Activated T-helper 2 cell treated with anti-CD3 and anti-CD28 coated beads, Interferon-gamma antibody, Interleukin-2, Interleukin-4, amounts not matched to agents 10 μg/mL and 5 μg/mL and 100 μg/mL, durations not matched to agents 14 hours and 24 hours and 36 hours (primary cell): ENCODE measurements around the gene IGFALS. TPM values are rescaled to one million over a fixed set of nuclear protein-coding genes. Genes with fewer than 3 reads are reported as not detected.

Source experiments
- DNase-seq: peaks from one replicate; pipeline ENCODE4 v3.0.0; 2021; ENCODE audit warnings: low spot score
- H3K27ac Mint-ChIP-seq: one replicate; pipeline ENCODE4 v1.8.0; 2021; ENCODE audit warnings: mixed read lengths
- H3K27me3 Mint-ChIP-seq: one replicate; pipeline ENCODE4 v1.8.0; 2021; ENCODE audit warnings: low read depth, mixed read lengths
- H3K36me3 Mint-ChIP-seq: one replicate; pipeline ENCODE4 v1.8.0; 2021; ENCODE audit warnings: low read depth, mixed read lengths
- H3K4me1 Mint-ChIP-seq: one replicate; pipeline ENCODE4 v1.8.0; 2021; ENCODE audit warnings: low read depth, mixed read lengths
- H3K4me3 Mint-ChIP-seq: one replicate; pipeline ENCODE4 v1.8.0; 2021; ENCODE audit warnings: low read depth, mild to moderate bottlenecking, moderate library complexity, mixed read lengths
- H3K9me3 Mint-ChIP-seq: one replicate; pipeline ENCODE4 v1.8.0; 2021; ENCODE audit warnings: mixed read lengths
- intact Hi-C: fragments of 100-400 bp; cut with micrococcal nuclease; formaldehyde crosslinking; loops from one replicate; pipeline ENCODE4 v1.15.1; 2023
- total RNA-seq: library from RNA; stranded (reverse); gene quantifications from 2 replicates; pipeline ENCODE4 v1.2.3, GENCODE V29; 2022

The IGFALS gene
- total RNA-seq, 1 donor from 2014 or later: not detected

DNA sequence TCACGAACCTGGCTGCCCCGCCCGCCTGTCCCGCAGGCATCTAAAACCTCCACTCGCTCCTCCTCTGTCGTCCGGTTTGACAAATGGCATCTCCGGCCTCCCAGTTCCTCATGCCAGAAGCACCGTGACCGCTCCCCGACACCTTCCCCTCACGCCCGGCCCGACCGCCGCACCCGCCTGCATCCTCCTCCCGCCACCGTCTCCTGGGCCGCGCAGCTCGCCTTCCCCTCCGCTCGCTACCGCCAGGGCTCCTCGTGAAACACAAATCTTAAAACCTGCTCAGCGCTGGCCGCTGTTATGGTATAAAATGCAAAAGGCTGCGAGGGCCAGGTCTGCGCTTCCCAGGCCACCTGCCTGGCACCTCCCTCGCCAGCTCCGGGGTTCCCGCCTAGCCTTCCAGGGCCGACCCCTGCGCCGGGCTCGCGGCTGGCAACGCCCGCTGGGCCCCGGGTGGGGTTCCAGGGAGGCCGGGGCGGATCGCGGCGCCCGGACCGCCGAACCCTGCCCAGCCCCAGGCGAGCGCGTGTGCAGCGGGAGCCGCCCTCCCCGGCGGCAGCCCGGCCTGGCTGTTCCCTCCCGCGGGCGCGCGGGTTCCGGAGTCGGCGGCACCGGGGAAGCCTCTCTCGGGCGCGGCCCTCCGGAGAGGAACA lies 11.6 kb downstream of the IGFALS start:
- Mint-ChIP-seq H3K36me3 (peaks cover 11% of the 10 kb centered on the region), H3K27ac (peak overlapping the region; percentile 67), H3K27me3 (no peaks in the 10 kb centered on the region), H3K4me3 (peak overlapping the region; percentile 82), H3K9me3 (no peaks in the 10 kb centered on the region), H3K4me1 (peaks cover 11% of the 10 kb centered on the region)
- peak; percentile 35 for DNase-seq
- intact Hi-C loops: loop anchor here (1.0 to 5.0 kb wide), 6 partner anchors 9 to 362 kb away; partner anchors contain the start of genes FAHD1, HAGH, MAPK8IP3 and MRPS34

- peak overlapping the region; percentile 67 for H3K27ac Mint-ChIP-seq
- peak overlapping the region; percentile 82 for H3K4me3 Mint-ChIP-seq
- H3K4me1 Mint-ChIP-seq: peaks cover 11% of the 10 kb centered on the region
- intact Hi-C loops: loop anchor here (5.0 kb wide), 1 partner anchor 74 kb away; the partner anchor contains the start of gene MAPK8IP3
- no peak for DNase-seq
- H3K27me3 Mint-ChIP-seq: no peaks in the 10 kb centered on the region
- peaks cover 11% of the 10 kb centered on the region for H3K36me3 Mint-ChIP-seq
- no peaks in the 10 kb centered on the region for H3K9me3 Mint-ChIP-seq
These were observed 12.3 kb downstream of the IGFALS start for GRCh38 chr16:1781254-1781653.

- H3K4me3 Mint-ChIP-seq: peak overlapping the region; percentile 82
- intact Hi-C loops: loop anchor here (5.0 kb wide), 1 partner anchor 73 kb away; the partner anchor contains the start of gene MAPK8IP3
- peaks cover 11% of the 10 kb centered on the region for H3K36me3 Mint-ChIP-seq
- no peaks in the 10 kb centered on the region for H3K27me3 Mint-ChIP-seq
- no peak for DNase-seq
- H3K9me3 Mint-ChIP-seq: no peaks in the 10 kb centered on the region
- H3K4me1 Mint-ChIP-seq: peaks cover 11% of the 10 kb centered on the region
- no peak overlapping the region for H3K27ac Mint-ChIP-seq
These were observed 12.8 kb downstream of the IGFALS start for GRCh38 chr16:1780677-1781072.

DNA sequence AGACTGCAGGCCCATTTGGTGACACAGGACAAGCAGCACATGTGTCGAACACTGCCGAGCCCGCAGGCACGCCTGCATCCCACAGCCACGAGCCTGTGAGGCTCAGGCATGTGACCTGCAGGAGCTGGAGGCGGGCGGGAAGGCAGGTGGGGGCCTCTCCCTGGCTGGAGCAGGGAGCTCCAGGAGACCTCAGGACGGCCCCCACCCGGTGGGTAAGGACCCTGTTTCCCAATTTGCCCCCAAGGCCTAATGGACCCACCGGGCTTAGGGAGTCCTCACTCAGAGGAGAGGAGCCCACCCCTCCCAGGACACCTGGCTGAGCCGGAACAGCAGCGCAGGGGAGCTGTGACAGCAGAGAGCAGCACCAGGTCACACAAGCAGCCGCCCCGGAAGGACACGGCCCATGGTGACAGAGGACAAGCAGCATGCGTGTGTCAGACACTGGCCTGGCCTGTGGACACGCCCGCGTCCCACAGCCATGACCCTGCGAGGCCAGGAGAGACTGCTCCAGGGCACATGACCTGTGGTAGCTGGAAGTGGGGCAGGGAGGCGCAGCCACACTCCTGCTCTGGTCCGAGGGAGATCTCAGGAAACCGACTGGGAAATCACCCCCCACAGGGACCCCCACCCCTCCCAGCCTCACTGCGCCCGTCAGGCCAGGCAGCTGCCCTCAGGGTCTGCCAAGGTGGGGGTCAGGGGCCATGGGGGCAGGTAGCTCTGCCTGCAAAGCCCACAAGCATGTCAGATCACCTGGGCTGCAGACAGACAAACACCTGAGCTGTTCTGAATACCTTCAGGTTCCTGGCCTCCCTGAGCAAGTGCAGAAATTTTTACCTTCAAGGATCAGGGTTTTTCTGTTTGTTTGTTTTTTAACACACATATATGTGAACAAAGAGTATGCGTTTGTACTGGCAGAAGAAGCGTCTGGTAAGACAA lies 13.5 kb downstream of the IGFALS start:
- H3K4me1 Mint-ChIP-seq: peaks cover 11% of the 10 kb centered on the region
- peak overlapping the region; percentile 30 for H3K4me3 Mint-ChIP-seq
- DNase-seq: no peak
- intact Hi-C loops: loop anchor here (5.0 to 10.0 kb wide), 2 partner anchors 73 to 475 kb away; partner anchors contain the start of genes MAPK8IP3 and UBE2I
- peaks cover 4% of the 10 kb centered on the region for H3K36me3 Mint-ChIP-seq
- no peaks in the 10 kb centered on the region for H3K9me3 Mint-ChIP-seq
- no peak overlapping the region for H3K27ac Mint-ChIP-seq
- H3K27me3 Mint-ChIP-seq: no peaks in the 10 kb centered on the region

DNA sequence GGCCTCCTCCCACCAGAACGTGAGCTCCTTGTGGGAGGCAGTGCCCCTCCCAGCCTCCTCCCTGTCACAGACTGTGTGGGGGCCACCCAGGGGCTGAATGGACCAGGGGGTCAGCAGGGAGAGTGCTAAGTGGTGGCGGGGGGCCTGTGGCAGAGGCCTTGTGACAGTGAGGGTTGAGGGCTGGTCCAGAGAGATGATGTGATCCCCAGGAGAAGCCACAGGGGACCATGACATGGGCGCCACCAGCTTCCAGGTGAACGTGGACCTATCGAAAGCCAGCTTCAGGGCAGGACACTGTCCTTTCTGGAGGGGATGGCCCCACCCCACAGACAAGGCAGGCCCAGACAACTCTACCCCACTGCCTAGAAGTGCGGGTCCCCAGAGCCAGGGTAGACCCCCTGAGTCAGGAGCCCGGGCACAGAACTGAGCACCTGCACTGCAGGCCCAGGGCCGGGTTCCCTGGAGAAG lies 14.2 kb downstream of the IGFALS start:
- Mint-ChIP-seq H3K36me3 (peaks cover 4% of the 10 kb centered on the region), H3K4me1 (peaks cover 11% of the 10 kb centered on the region), H3K27me3 (no peaks in the 10 kb centered on the region), H3K9me3 (no peaks in the 10 kb centered on the region), H3K4me3 (no peak overlapping the region), H3K27ac (no peak overlapping the region)
- no peak for DNase-seq
- intact Hi-C loops: loop anchor here (10.0 kb wide), 1 partner anchor 474 kb away; the partner anchor contains the start of gene UBE2I

- intact Hi-C loops: loop anchor here (10.0 kb wide), 1 partner anchor 474 kb away; the partner anchor contains the start of gene UBE2I
- Mint-ChIP-seq H3K4me1 (peaks cover 14% of the 10 kb centered on the region), H3K4me3 (no peak overlapping the region), H3K27ac (no peak overlapping the region), H3K9me3 (no peaks in the 10 kb centered on the region), H3K27me3 (no peaks in the 10 kb centered on the region), H3K36me3 (peaks cover 7% of the 10 kb centered on the region)
- no peak for DNase-seq
These were observed 15.0 kb downstream of the IGFALS start for GRCh38 chr16:1778200-1779179.

DNA sequence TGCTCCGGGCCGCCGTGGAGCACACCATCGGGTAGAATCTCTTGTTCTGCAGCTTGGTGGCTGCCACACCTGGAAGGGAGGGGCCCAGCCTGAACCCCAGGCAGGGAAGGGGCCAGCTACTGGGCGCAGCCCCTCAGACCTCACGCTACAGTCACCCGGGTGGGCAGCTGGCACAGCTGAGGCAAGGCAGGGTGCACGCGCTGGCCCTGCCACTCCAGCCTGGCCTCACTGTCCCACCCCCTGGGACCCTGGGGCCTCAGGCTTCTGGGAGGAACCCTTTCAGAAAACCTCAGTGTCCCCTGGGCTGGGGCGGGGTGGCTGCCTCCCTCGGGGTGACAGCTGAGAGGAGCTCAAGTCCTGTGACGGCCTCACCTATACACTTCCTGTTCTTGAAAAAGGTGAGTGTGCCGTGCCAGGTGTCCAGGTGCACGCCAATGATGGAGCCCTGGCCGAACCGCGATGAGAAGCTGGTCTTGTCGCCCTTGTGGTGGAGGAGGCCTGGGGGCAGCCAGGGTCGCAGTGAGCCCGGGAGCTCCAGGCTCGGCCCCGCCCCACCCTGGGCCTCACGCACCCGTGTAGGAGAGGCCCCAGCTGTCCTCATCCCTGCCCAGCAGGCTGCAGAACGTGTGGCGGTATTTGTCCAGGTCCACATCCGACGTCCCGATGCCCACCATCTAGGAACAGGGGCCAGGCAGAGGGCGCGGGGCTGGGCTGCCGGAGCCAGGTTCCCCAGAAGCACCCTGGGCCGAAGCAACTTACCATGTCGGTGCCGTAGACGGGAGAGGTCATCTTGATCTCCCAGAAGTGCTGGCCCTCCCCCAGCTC lies 15.9 kb downstream of the IGFALS start:
- intact Hi-C loops: loop anchor here (10.0 kb wide), 1 partner anchor 473 kb away; the partner anchor contains the start of gene UBE2I
- no peaks in the 10 kb centered on the region for H3K9me3 Mint-ChIP-seq
- DNase-seq: no peak
- no peak overlapping the region for H3K27ac Mint-ChIP-seq
- H3K36me3 Mint-ChIP-seq: peaks cover 3% of the 10 kb centered on the region
- peaks cover 12% of the 10 kb centered on the region for H3K4me1 Mint-ChIP-seq
- no peaks in the 10 kb centered on the region for H3K27me3 Mint-ChIP-seq
- no peak overlapping the region for H3K4me3 Mint-ChIP-seq

- no peak for DNase-seq
- Mint-ChIP-seq H3K27ac (no peak overlapping the region), H3K9me3 (no peaks in the 10 kb centered on the region), H3K36me3 (peaks cover 8% of the 10 kb centered on the region), H3K4me1 (peaks cover 14% of the 10 kb centered on the region), H3K27me3 (no peaks in the 10 kb centered on the region), H3K4me3 (no peak overlapping the region)
- intact Hi-C loops: loop anchor here (10.0 kb wide), 1 partner anchor 472 kb away; the partner anchor contains the start of gene UBE2I
These were observed 16.5 kb downstream of the IGFALS start for GRCh38 chr16:1776991-1777374.

- peaks cover 11% of the 10 kb centered on the region for H3K4me1 Mint-ChIP-seq
- no peaks in the 10 kb centered on the region for H3K27me3 Mint-ChIP-seq
- no peak overlapping the region for H3K4me3 Mint-ChIP-seq
- H3K36me3 Mint-ChIP-seq: peaks cover 11% of the 10 kb centered on the region
- DNase-seq: no peak
- no peak overlapping the region for H3K27ac Mint-ChIP-seq
- intact Hi-C loops: loop anchor here (10.0 kb wide), 1 partner anchor 472 kb away; the partner anchor contains the start of gene UBE2I
- H3K9me3 Mint-ChIP-seq: no peaks in the 10 kb centered on the region
These were observed 16.9 kb downstream of the IGFALS start for GRCh38 chr16:1776672-1776955.

DNA sequence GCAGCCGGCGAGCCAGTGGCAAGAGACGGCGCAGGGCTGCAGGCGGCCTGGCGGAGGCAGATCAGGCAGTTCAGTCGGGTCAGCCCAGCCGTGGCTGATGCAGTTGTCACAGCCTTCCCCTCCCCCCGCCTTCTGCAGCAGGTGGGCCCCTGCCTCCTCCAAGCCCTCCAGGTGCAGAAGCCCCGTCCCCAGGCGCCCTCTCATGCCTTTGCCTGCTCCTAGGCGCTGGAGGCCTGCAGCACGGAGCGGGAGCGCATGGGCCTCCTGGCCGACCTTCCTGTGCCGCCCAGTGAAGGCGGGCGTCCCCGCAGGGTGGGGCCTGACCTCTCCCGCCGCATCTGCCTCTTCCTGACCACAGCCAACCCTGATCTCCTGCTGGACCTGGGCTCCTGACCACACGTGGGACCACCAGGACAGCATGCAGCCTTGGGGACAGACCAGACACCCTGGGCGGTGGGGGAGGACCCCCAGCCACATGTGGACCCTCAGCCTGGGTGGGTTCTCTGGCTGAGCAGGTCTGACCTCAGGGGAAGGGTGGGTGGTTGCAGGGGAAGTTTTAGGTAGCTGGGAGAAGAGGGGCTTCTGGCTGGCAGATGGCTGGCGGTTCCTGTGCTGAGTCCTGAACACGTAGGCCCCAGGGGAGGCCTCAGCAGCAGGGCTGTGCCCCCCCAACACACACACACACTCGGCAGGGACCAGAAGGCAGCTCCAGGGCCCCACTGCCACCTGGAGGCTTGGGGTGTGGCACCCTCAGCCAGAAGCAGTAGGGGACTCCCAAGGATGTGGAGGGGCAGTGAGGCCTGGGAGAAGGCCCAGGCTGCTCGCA lies 17.4 kb downstream of the IGFALS start:
- H3K4me1 Mint-ChIP-seq: peaks cover 6% of the 10 kb centered on the region
- peaks cover 11% of the 10 kb centered on the region for H3K36me3 Mint-ChIP-seq
- H3K4me3 Mint-ChIP-seq: no peak overlapping the region
- H3K9me3 Mint-ChIP-seq: no peaks in the 10 kb centered on the region
- intact Hi-C loops: loop anchor here (10.0 kb wide), 1 partner anchor 471 kb away; the partner anchor contains the start of gene UBE2I
- H3K27ac Mint-ChIP-seq: no peak overlapping the region
- no peak for DNase-seq
- H3K27me3 Mint-ChIP-seq: no peaks in the 10 kb centered on the region
